ENCODE data around the gene PISD. TPM values are rescaled to one million over a fixed set of nuclear protein-coding genes. Genes with fewer than 3 reads are reported as not detected.

Gene PISD
- total RNA-seq, result 29.3 and 36.7 TPM in 2 replicates

GRCh38 chr22:31661851-31662667, at the start of gene PISD:
PISD (minus strand) TSS chr22:31662215; CDS start chr22:31662208, 7 bp downstream.

Other genes with a start within 250 kb of the PISD start
- gene EIF4ENIF1, start 172.4 kb downstream of the PISD start, total RNA-seq, result 8.6 and 10.7 TPM in 2 replicates
- gene SFI1, start 165.7 kb downstream of the PISD start, total RNA-seq, result 15.7 and 20.3 TPM in 2 replicates
- 17.7 and 20.0 TPM in 2 replicates for gene PRR14L, start 87.9 kb upstream of the PISD start, total RNA-seq
- 10.2 and 10.6 TPM in 2 replicates for gene DEPDC5, start 91.8 kb upstream of the PISD start, total RNA-seq

Data from aortic smooth muscle cell (primary cell).